ENCODE results near the gene CSRP1.

GRCh38 chr1:201551096-201551495 is 44.2 kb upstream of the CSRP1 start:
- no peak for TF ChIP-seq POLR2AphosphoS5 (IDR thresholded peaks at IDR 0.05; ENCODE audit: low read depth, low read length)
- no peak for TF ChIP-seq REST (IDR thresholded peaks at IDR 0.05; ENCODE audit: insufficient read depth in 1 of 2, low read depth in 2 of 2, low read length in 2 of 2)
- no peak for TF ChIP-seq TAF1 (IDR thresholded peaks at IDR 0.05; ENCODE audit: borderline replicate concordance, insufficient read depth, low read length)
- TF ChIP-seq SIN3A (IDR thresholded peaks at IDR 0.05; ENCODE audit: borderline replicate concordance, insufficient read depth, low read length), result no peak
- TF ChIP-seq FOXP2 (optimal IDR thresholded peaks at IDR 0.05; ENCODE audit: borderline replicate concordance, extremely low read depth, extremely low read length, insufficient read depth), result no peak
